ENCODE data around the gene BPHL. TPM values are rescaled to one million over a fixed set of nuclear protein-coding genes. Genes with fewer than 3 reads are reported as not detected.

Gene BPHL
- total and polyA plus RNA-seq, 4 donors = 6.0 to 14.9 (median 13.0) TPM

DNA sequence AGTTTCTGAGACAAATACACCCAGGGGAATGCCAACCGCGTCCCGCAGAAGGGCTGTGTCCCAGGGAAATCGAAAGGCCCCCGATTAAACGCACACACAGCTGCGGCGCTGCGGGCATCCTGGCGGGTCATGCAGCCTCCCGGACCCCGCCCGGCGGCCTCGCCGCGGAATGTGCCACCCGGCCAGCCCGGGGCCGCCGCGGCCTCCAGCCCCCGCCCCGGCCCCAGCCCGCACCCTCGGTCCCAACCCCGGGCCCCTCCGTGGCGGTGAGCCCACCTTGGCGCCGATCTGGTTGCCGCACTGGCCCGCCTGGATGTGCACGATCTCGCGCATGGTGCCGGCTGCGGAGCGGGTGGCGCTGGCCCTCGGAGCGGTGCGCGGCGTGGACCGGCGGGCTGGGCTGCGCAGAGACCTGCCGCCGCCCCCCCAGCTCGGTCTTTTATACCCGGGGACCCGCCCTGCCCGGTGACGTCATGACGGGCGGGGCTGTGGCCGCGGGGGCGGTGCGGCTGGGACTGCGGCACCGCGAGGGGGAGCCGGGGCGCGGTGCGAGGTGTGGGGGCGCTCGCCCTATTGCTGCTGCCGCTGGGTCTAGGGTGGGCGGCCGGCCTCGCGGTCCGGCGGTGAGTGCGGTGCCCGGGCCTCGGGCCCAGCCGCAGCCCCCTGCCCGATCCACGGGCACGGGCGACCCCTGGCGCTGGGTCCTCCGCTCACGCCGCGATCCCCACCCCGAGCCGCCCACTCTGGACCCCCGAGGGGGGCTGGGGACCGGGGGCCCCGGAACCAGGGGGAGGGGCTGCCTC lies 38.8 kb downstream of the BPHL start, which contains the start of gene TUBB2A:
TUBB2A (minus strand) TSS at position 414 of the 803 bp plus-strand sequence; CDS start at position 333, 81 bp downstream.
- H3K36me3 ChIP-seq (ENCODE audit: control insufficient read depth in 4 of 4, insufficient read depth in 4 of 4, low read length in 4 of 4) = peaks cover 0 to 3% (median 0%) of the 10 kb centered on the region in 4 donors
- peak; percentile 85 to 86 (median 86) for DNase-seq
- WGBS, 2 donors = 0 to 1% methylated on average over 71 to 95 of the region's 95 CpGs
- H3K9me3 ChIP-seq (ENCODE audit: control insufficient read depth in 4 of 4, insufficient read depth in 3 of 4, low read length in 3 of 4) = no peaks in the 10 kb centered on the region
- peaks cover 0 to 10% (median 0%) of the 10 kb centered on the region in 5 donors for H3K4me1 ChIP-seq (ENCODE audit: control insufficient read depth in 5 of 5, insufficient read depth in 5 of 5, low read length in 5 of 5)
- H3K4me3 ChIP-seq = peak within 1 kb of the TSS; percentile 71
- TF ChIP-seq, protein P1, sequence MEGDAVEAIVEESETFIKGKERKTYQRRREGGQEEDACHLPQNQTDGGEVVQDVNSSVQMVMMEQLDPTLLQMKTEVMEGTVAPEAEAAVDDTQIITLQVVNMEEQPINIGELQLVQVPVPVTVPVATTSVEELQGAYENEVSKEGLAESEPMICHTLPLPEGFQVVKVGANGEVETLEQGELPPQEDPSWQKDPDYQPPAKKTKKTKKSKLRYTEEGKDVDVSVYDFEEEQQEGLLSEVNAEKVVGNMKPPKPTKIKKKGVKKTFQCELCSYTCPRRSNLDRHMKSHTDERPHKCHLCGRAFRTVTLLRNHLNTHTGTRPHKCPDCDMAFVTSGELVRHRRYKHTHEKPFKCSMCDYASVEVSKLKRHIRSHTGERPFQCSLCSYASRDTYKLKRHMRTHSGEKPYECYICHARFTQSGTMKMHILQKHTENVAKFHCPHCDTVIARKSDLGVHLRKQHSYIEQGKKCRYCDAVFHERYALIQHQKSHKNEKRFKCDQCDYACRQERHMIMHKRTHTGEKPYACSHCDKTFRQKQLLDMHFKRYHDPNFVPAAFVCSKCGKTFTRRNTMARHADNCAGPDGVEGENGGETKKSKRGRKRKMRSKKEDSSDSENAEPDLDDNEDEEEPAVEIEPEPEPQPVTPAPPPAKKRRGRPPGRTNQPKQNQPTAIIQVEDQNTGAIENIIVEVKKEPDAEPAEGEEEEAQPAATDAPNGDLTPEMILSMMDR (IDR thresholded peaks at IDR 0.05; ENCODE audit: control extremely low read depth, extremely low read depth) = no peak
- H3K27ac ChIP-seq (ENCODE audit: low read depth in 1 of 2, low read length in 1 of 2) = peak within 1 kb of the TSS; percentile 91 to 98
- H3K27me3 ChIP-seq (ENCODE audit: control insufficient read depth in 3 of 3, insufficient read depth in 3 of 3, low read length in 2 of 3) = peaks cover 0 to 2% (median 0%) of the 10 kb centered on the region in 3 donors
- peak; percentile 88 for ATAC-seq (ENCODE audit: insufficient read depth, low FRiP score)
- H3K9ac ChIP-seq (ENCODE audit: insufficient read depth in 1 of 2, low read length in 2 of 2) = peak within 1 kb of the TSS; percentile 37 to 49

DNA sequence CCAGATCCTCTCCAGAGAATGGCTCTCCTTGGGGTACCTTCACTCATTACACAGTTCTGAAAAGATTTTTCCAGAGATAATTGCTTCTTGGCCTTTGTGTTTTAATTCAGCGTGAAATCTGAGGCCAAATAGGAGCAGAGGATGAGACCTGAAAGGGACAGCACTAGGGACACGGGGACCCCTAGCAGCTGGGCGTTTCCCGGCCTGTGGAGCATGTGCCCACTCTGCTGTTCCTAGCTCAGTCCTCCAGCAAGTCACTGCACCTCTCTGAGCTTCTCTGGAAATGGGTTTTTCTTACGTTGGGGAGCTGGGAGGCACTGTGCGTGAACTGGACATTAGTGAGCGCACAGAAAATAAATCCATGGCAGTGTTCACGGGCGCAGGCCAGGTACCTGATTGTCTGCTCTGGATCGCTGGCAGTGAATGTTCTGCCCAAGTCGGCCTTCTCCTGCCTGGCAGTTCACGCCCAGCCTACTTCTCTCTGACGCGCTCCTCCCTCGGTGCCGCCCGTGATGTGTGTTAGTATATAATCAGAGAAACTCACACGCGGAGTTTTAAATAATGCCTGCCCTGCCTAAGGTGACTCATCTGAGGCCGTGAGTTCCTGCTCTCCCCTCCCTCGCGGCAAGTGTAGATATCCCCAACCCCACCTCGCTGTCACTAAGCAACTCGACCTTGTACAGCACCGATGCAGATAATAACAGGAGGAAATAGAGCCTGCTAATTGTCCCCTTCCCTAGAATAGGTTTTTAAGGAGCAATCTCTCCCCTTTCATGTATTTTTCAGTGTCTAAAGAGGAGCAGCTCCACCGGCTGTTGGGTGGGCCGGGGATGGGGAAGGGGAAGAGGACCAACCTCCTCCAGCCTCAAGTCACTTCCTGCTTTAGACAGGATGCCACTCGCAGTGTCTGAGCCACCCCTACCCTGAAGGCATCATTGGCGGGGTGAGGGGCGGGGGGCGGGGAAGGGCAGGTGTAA lies 41.6 kb downstream of the BPHL start:
- H3K27ac ChIP-seq (ENCODE audit: low read depth in 1 of 2, low read length in 1 of 2) = peak overlapping the region in 1 of 2 donors; percentile 29
- no peak for DNase-seq
- no peak overlapping the region for H3K4me3 ChIP-seq
- H3K4me1 ChIP-seq (ENCODE audit: control insufficient read depth in 5 of 5, insufficient read depth in 5 of 5, low read length in 5 of 5) = peaks cover 0 to 10% (median 0%) of the 10 kb centered on the region in 5 donors
- WGBS, 2 donors = 66 to 68% methylated on average over 31 of the region's 31 CpGs
- H3K36me3 ChIP-seq (ENCODE audit: control insufficient read depth in 4 of 4, insufficient read depth in 4 of 4, low read length in 4 of 4) = peaks cover 0 to 3% (median 0%) of the 10 kb centered on the region in 4 donors
- H3K9ac ChIP-seq (ENCODE audit: insufficient read depth in 1 of 2, low read length in 2 of 2) = no peak overlapping the region
- TF ChIP-seq, protein P1 (IDR thresholded peaks at IDR 0.05; ENCODE audit: control extremely low read depth, extremely low read depth) = no peak
- ATAC-seq (ENCODE audit: insufficient read depth, low FRiP score) = no peak
- peaks cover 0 to 4% (median 0%) of the 10 kb centered on the region in 4 donors for H3K9me3 ChIP-seq (ENCODE audit: control insufficient read depth in 4 of 4, insufficient read depth in 3 of 4, low read length in 3 of 4)
- peaks cover 0 to 2% (median 0%) of the 10 kb centered on the region in 3 donors for H3K27me3 ChIP-seq (ENCODE audit: control insufficient read depth in 3 of 3, insufficient read depth in 3 of 3, low read length in 2 of 3)

DNA sequence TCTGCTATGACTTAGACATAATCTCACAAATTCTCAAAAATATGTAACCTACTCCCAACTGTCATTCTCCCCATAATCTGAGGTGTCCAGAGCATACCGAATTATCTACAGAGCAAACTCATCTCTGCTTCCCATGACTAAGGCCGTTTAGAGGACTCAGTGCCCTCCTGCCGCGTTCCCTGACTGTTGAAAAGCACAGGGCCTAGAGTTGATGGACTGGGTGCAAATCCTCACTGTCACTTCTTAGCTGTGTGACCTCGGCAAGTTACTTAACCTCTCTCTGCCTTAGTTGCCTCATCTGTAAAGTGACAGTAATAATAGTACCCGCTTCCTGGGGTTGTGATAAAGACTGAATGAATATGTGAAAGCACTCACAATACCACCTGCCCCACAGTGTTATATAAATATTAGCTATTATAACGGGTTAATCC lies 43.6 kb downstream of the BPHL start:
- Histone ChIP-seq H3K27ac (ENCODE audit: low read depth in 1 of 2, low read length in 1 of 2) (no peak overlapping the region), H3K36me3 (ENCODE audit: control insufficient read depth in 4 of 4, insufficient read depth in 4 of 4, low read length in 4 of 4) (no peaks in the 10 kb centered on the region), H3K4me3 (no peak overlapping the region), H3K4me1 (ENCODE audit: control insufficient read depth in 5 of 5, insufficient read depth in 5 of 5, low read length in 5 of 5) (peaks cover 0 to 4% (median 0%) of the 10 kb centered on the region in 5 donors), H3K9ac (ENCODE audit: insufficient read depth in 1 of 2, low read length in 2 of 2) (no peak overlapping the region), H3K27me3 (ENCODE audit: control insufficient read depth in 3 of 3, insufficient read depth in 3 of 3, low read length in 2 of 3) (peaks cover 0 to 2% (median 0%) of the 10 kb centered on the region in 3 donors), H3K9me3 (ENCODE audit: control insufficient read depth in 4 of 4, insufficient read depth in 3 of 4, low read length in 3 of 4) (peaks cover 0 to 4% (median 0%) of the 10 kb centered on the region in 4 donors)
- no peak for DNase-seq
- ATAC-seq (ENCODE audit: insufficient read depth, low FRiP score) = no peak
- TF ChIP-seq, protein P1 (IDR thresholded peaks at IDR 0.05; ENCODE audit: control extremely low read depth, extremely low read depth) = no peak
- WGBS, 2 donors = 49 to 57% methylated on average over 7 of the region's 7 CpGs

Data from lung (tissue), 12 donors.